Ascending aorta (tissue), 2 donors: ENCODE data around the gene GPX7. TPM values are rescaled to one million over a fixed set of nuclear protein-coding genes. Genes with fewer than 3 reads are reported as not detected.

Experiments
- DNase-seq, 2 donors: peaks; one replicate each; pipeline ENCODE4 v3.0.0-alpha.2; 2019; ENCODE audit warnings: low spot score in 2 of 2
- H3K27ac ChIP-seq, 2 donors: fragments of 200-600 bp; sonication (generic); one replicate each; pipeline ENCODE4 v1.5.1; 2016 to 2017; ENCODE audit warnings: mild to moderate bottlenecking in 1 of 2
- H3K27me3 ChIP-seq: fragments of 200-600 bp; sonication (generic); one replicate; pipeline ENCODE4 v1.5.1; 2017
- H3K36me3 ChIP-seq, 2 donors: fragments of 200-600 bp; sonication (generic); one replicate each; pipeline ENCODE4 v1.5.1; 2016
- H3K4me1 ChIP-seq, 2 donors: fragments of 200-600 bp; sonication (generic); one replicate each; pipeline ENCODE4 v1.5.1; 2016 to 2017; ENCODE audit warnings: mild to moderate bottlenecking in 1 of 2
- H3K4me3 ChIP-seq, 2 donors: fragments of 200-600 bp; sonication (generic); one replicate each; pipeline ENCODE4 v1.5.1; 2016 to 2017; ENCODE audit warnings: mild to moderate bottlenecking in 1 of 2
- H3K9me3 ChIP-seq, 2 donors: fragments of 200-600 bp; sonication (generic); one replicate each; pipeline ENCODE4 v1.5.1; 2016
- intact Hi-C: fragments of 100-400 bp; cut with DNase I; formaldehyde crosslinking; loops from one replicate; pipeline ENCODE4 v1.15.1; 2023
- total RNA-seq: library from RNA; depleted of rRNA; stranded (reverse); fragments of >200 nt; gene quantifications from one replicate; pipeline ENCODE4 v1.1.0, GENCODE V29; 2016
- TF ChIP-seq, protein P1 (sequence below), 3 experiments: fragments of 200-600 bp in 2 of 3; fragments of 450-650 bp in 1 of 3; sonication (generic) in 2 of 3; IDR thresholded peaks; one replicate each; pipeline ENCODE4 v1.5.1; 2016 to 2019; ENCODE audit warnings: antibody characterized with exemption in 3 of 3, mild to moderate bottlenecking in 1 of 3, moderate library complexity in 1 of 3

GPX7 gene
- total RNA-seq, 1 donor from 2014 or later: 6.3 TPM

GRCh38 chr1:52641307-52641706 is 39.1 kb downstream of the GPX7 start:
- H3K9me3 ChIP-seq: no peaks in the 10 kb centered on the region
- H3K4me1 ChIP-seq: no peaks in the 10 kb centered on the region
- no peak overlapping the region for H3K27ac ChIP-seq
- no peaks in the 10 kb centered on the region for H3K27me3 ChIP-seq
- intact Hi-C loops: no loop called here
- TF ChIP-seq, protein P1, sequence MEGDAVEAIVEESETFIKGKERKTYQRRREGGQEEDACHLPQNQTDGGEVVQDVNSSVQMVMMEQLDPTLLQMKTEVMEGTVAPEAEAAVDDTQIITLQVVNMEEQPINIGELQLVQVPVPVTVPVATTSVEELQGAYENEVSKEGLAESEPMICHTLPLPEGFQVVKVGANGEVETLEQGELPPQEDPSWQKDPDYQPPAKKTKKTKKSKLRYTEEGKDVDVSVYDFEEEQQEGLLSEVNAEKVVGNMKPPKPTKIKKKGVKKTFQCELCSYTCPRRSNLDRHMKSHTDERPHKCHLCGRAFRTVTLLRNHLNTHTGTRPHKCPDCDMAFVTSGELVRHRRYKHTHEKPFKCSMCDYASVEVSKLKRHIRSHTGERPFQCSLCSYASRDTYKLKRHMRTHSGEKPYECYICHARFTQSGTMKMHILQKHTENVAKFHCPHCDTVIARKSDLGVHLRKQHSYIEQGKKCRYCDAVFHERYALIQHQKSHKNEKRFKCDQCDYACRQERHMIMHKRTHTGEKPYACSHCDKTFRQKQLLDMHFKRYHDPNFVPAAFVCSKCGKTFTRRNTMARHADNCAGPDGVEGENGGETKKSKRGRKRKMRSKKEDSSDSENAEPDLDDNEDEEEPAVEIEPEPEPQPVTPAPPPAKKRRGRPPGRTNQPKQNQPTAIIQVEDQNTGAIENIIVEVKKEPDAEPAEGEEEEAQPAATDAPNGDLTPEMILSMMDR (IDR thresholded peaks at IDR 0.05): no peak
- DNase-seq: no peak
- no peak overlapping the region for H3K4me3 ChIP-seq
- no peaks in the 10 kb centered on the region for H3K36me3 ChIP-seq

DNA sequence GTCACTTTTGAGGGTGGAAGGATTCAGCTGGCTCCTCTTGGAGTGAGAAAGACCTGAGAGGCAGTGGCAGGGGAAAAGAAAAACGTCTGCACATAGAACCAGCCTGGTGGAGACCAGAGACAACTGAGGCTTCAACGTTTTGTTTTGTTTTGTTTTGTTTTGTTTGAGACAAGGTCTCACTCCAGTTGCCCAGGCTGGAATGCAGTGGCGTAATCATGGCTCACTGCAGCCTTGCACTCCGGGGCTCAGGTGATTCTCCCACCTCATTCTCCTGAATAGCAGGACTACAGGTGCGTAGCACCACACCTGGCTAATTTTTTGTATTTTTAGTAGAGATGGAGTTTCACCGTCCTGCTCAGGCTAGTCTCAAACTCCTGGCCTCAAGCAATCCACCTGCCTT is 43.1 kb downstream of the GPX7 start:
- no peaks in the 10 kb centered on the region for H3K9me3 ChIP-seq
- DNase-seq: no peak
- H3K27me3 ChIP-seq: no peaks in the 10 kb centered on the region
- H3K27ac ChIP-seq: no peak overlapping the region
- TF ChIP-seq, protein P1 (IDR thresholded peaks at IDR 0.05): no peak
- intact Hi-C loops: no loop called here
- no peaks in the 10 kb centered on the region for H3K36me3 ChIP-seq
- H3K4me3 ChIP-seq: no peak overlapping the region
- no peaks in the 10 kb centered on the region for H3K4me1 ChIP-seq

- intact Hi-C loops: no loop called here
- DNase-seq: no peak
- Histone ChIP-seq H3K36me3 (no peaks in the 10 kb centered on the region), H3K27ac (no peak overlapping the region), H3K4me3 (no peak overlapping the region), H3K4me1 (no peaks in the 10 kb centered on the region), H3K27me3 (no peaks in the 10 kb centered on the region), H3K9me3 (no peaks in the 10 kb centered on the region)
- TF ChIP-seq, protein P1 (IDR thresholded peaks at IDR 0.05): no peak
Measured at GRCh38 chr1:52651904-52652303, 49.7 kb downstream of the GPX7 start.

DNA sequence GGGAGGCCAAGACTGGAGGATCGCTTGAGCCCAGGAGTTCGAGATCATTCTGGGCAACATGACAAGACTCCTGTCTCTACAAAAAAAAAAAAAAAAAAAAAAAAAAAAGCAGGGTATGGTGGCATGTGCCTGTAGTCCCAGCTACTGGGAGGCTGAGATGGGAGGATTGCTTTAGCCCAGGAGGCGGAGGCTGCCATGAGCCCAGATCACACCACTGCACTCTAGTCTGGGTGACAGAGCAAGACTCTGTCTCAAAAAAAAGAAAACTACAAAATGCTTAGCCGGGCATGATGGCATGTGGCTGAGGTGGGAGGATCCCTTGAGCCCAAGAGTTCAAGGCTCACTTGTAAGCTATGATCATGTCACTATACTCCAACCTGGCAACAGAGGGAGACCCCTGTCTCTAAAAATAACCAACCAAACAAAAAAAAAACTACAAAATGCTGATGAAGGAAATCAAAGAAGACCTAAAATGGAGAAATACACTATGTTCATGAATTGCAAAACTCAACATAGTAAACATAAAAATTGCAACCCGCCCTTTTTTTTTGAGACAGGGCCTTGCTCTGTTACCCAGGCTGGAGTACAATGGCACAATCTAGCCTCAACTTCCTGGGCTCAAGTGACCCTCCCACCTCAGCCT is 51.2 kb downstream of the GPX7 start:
- no peak for DNase-seq
- Histone ChIP-seq H3K9me3 (no peaks in the 10 kb centered on the region), H3K4me1 (no peaks in the 10 kb centered on the region), H3K4me3 (no peak overlapping the region), H3K27ac (no peak overlapping the region), H3K36me3 (no peaks in the 10 kb centered on the region), H3K27me3 (no peaks in the 10 kb centered on the region)
- TF ChIP-seq, protein P1 (IDR thresholded peaks at IDR 0.05): no peak
- intact Hi-C loops: no loop called here

- intact Hi-C loops: no loop called here
- Histone ChIP-seq H3K36me3 (no peaks in the 10 kb centered on the region), H3K9me3 (no peaks in the 10 kb centered on the region), H3K4me1 (no peaks in the 10 kb centered on the region), H3K27me3 (no peaks in the 10 kb centered on the region), H3K27ac (no peak overlapping the region), H3K4me3 (no peak overlapping the region)
- TF ChIP-seq, protein P1 (IDR thresholded peaks at IDR 0.05): no peak
- no peak for DNase-seq
Measured at GRCh38 chr1:52654063-52654462, 51.9 kb downstream of the GPX7 start.

DNA sequence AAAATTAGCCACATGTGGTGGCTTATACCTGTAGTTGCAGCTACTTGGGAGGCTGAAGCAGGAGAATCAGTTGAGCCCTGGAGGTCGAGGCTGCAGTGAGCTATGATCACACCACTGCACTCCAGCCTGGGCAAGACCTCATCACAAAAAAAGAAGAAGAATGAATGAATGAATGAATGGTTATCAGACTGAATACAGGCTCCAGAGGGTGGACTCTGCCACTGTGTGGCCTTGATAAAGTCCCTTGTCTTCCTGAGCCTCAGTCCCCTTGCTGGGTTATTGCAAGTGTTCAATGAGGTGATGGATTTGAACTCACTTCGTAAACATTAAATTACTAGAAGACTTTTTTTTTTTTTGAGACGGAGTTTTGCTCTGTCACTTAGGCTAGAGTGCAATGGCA is 55.5 kb downstream of the GPX7 start:
- H3K27me3 ChIP-seq: no peaks in the 10 kb centered on the region
- H3K9me3 ChIP-seq: no peaks in the 10 kb centered on the region
- H3K27ac ChIP-seq: no peak overlapping the region
- TF ChIP-seq, protein P1 (IDR thresholded peaks at IDR 0.05): no peak
- no peaks in the 10 kb centered on the region for H3K4me1 ChIP-seq
- H3K36me3 ChIP-seq: no peaks in the 10 kb centered on the region
- H3K4me3 ChIP-seq: no peak overlapping the region
- intact Hi-C loops: no loop called here
- DNase-seq: no peak
